H9 (cell line): ENCODE measurements around the gene AGPAT2. TPM values are rescaled to one million over a fixed set of nuclear protein-coding genes. Genes with fewer than 3 reads are reported as not detected.

Experiments used
- DNase-seq: peaks from one replicate; pipeline ENCODE4 v3.0.0-alpha.2; 2017
- H2AFZ ChIP-seq: one replicate; pipeline ENCODE4 v1.6.1; 2013; ENCODE audit warnings: mild to moderate bottlenecking, low read length, control low read depth, moderate library complexity
- H2AK5ac ChIP-seq: 2 replicates; pipeline ENCODE4 v1.6.1; 2013; ENCODE audit warnings: low read length, control low read depth, mixed read lengths; ENCODE audit not compliant: insufficient read length
- H2BK120ac ChIP-seq: one replicate; pipeline ENCODE4 v1.6.1; 2013; ENCODE audit warnings: low read depth, mild to moderate bottlenecking, low read length, control low read depth, inconsistent platforms; ENCODE audit not compliant: poor library complexity, severe bottlenecking
- H2BK12ac ChIP-seq: 2 replicates; pipeline ENCODE4 v1.6.1; 2013; ENCODE audit warnings: low read length, control low read depth, mixed read lengths, low read depth; ENCODE audit not compliant: insufficient read length
- H2BK15ac ChIP-seq: 2 replicates; pipeline ENCODE4 v1.6.1; 2013; ENCODE audit warnings: low read depth, low read length, control low read depth
- H2BK20ac ChIP-seq: one replicate; pipeline ENCODE4 v1.6.1; 2013; ENCODE audit warnings: low read depth, mild to moderate bottlenecking, low read length, control low read depth, inconsistent platforms; ENCODE audit not compliant: poor library complexity, severe bottlenecking
- H2BK5ac ChIP-seq: 2 replicates; pipeline ENCODE4 v1.6.1; 2013; ENCODE audit warnings: low read length, control low read depth, mixed read lengths; ENCODE audit not compliant: insufficient read length
- H3K14ac ChIP-seq: 2 replicates; pipeline ENCODE4 v1.6.1; 2013; ENCODE audit warnings: low read length, control low read depth; ENCODE audit not compliant: insufficient read depth
- H3K18ac ChIP-seq: 2 replicates; pipeline ENCODE4 v1.6.1; 2013; ENCODE audit warnings: low read depth, mild to moderate bottlenecking, mixed read lengths, low read length, control low read depth; ENCODE audit not compliant: insufficient read length
- H3K23ac ChIP-seq: 2 replicates; pipeline ENCODE4 v1.6.1; 2013; ENCODE audit warnings: low read length, control low read depth, mixed read lengths, low read depth; ENCODE audit not compliant: insufficient read length
- H3K23me2 ChIP-seq: 2 replicates; pipeline ENCODE4 v1.6.1; 2013; ENCODE audit warnings: low read depth, mild to moderate bottlenecking, mixed read lengths, low read length, control low read depth; ENCODE audit not compliant: insufficient read length, poor library complexity, severe bottlenecking
- H3K27ac ChIP-seq: 2 replicates; pipeline ENCODE4 v1.5.1; 2013; ENCODE audit warnings: low read length, control low read depth, mixed read lengths, low read depth; ENCODE audit not compliant: insufficient read length
- H3K27me3 ChIP-seq: 2 replicates; pipeline ENCODE4 v1.6.1; 2013; ENCODE audit warnings: low read length, control low read depth, inconsistent platforms; ENCODE audit not compliant: insufficient read depth
- H3K4ac ChIP-seq: 2 replicates; pipeline ENCODE4 v1.6.1; 2013; ENCODE audit warnings: low read depth, mild to moderate bottlenecking, control low read depth, inconsistent platforms, low read length, moderate library complexity
- H3K4me1 ChIP-seq: 2 replicates; pipeline ENCODE4 v1.6.1; 2013; ENCODE audit warnings: low read length, control low read depth, inconsistent platforms; ENCODE audit not compliant: insufficient read depth
- H3K4me2 ChIP-seq: 2 replicates; pipeline ENCODE4 v1.6.1; 2013; ENCODE audit warnings: low read length, control low read depth, mixed read lengths; ENCODE audit not compliant: insufficient read length, insufficient read depth
- H3K56ac ChIP-seq: 2 replicates; pipeline ENCODE4 v1.6.1; 2013; ENCODE audit warnings: low read depth, mild to moderate bottlenecking, mixed read lengths, low read length, control low read depth; ENCODE audit not compliant: insufficient read length
- H3K79me1 ChIP-seq: 2 replicates; pipeline ENCODE4 v1.6.1; 2013; ENCODE audit warnings: low read depth, mild to moderate bottlenecking, moderate library complexity, low read length, control low read depth, inconsistent platforms; ENCODE audit not compliant: insufficient read depth, poor library complexity, severe bottlenecking
- H3K79me2 ChIP-seq: 2 replicates; pipeline ENCODE4 v1.6.1; 2013; ENCODE audit warnings: low read length, control low read depth, inconsistent platforms; ENCODE audit not compliant: insufficient read depth
- H3K9ac ChIP-seq: 2 replicates; pipeline ENCODE4 v1.6.1; 2013; ENCODE audit warnings: low read length, control low read depth, mixed read lengths; ENCODE audit not compliant: insufficient read length; ENCODE audit errors: extremely low read depth
- H3K9me3 ChIP-seq: one replicate; pipeline ENCODE4 v1.6.1; 2013; ENCODE audit warnings: low read depth, low read length, inconsistent platforms; ENCODE audit not compliant: control insufficient read depth
- H3T11ph ChIP-seq: one replicate; pipeline ENCODE4 v1.6.1; 2013; ENCODE audit warnings: mild to moderate bottlenecking, low read length, control low read depth, inconsistent platforms
- H4K20me1 ChIP-seq: one replicate; pipeline ENCODE4 v1.6.1; 2013; ENCODE audit not compliant: control insufficient read depth, insufficient read length, insufficient read depth
- H4K5ac ChIP-seq: 2 replicates; pipeline ENCODE4 v1.6.1; 2013; ENCODE audit warnings: low read depth, mild to moderate bottlenecking, mixed read lengths, low read length, control low read depth; ENCODE audit not compliant: insufficient read length
- H4K8ac ChIP-seq: replicated peaks from 2 replicates; pipeline ENCODE4 v1.6.1; 2013; ENCODE audit warnings: low read length, control low read depth, mixed read lengths, low read depth; ENCODE audit not compliant: insufficient read length
- H4K91ac ChIP-seq: 2 replicates; pipeline ENCODE4 v1.6.1; 2013; ENCODE audit warnings: low read depth, mild to moderate bottlenecking, moderate library complexity, mixed read lengths, low read length, control low read depth; ENCODE audit not compliant: insufficient read length
- H3K27ac Mint-ChIP-seq, 3 experiments: 2 replicates in 2 of 3; 3 replicates in 1 of 3; pipeline ENCODE4 v1.8.0; 2020 to 2021; ENCODE audit warnings: mixed read lengths in 3 of 3, mild to moderate bottlenecking in 1 of 3, moderate library complexity in 1 of 3
- H3K27me3 Mint-ChIP-seq: 2 replicates; pipeline ENCODE4 v1.8.0; 2021; ENCODE audit warnings: low read depth, mild to moderate bottlenecking, moderate library complexity, mixed read lengths
- H3K36me3 Mint-ChIP-seq, 3 experiments: 2 replicates in 2 of 3; 3 replicates in 1 of 3; pipeline ENCODE4 v1.8.0; 2020 to 2021; ENCODE audit warnings: low read depth in 3 of 3, mixed read lengths in 3 of 3; ENCODE audit not compliant: insufficient read depth in 1 of 3
- H3K4me1 Mint-ChIP-seq, 2 experiments: 2 replicates each; pipeline ENCODE4 v1.8.0; 2020; ENCODE audit warnings: mixed read lengths in 2 of 2
- H3K4me3 Mint-ChIP-seq, 2 experiments: 2 replicates in 1 of 2; 3 replicates in 1 of 2; pipeline ENCODE4 v1.8.0; 2020 to 2021; ENCODE audit warnings: mild to moderate bottlenecking in 2 of 2, mixed read lengths in 2 of 2, moderate library complexity in 1 of 2
- H3K9me3 Mint-ChIP-seq, 2 experiments: 2 replicates in 1 of 2; 3 replicates in 1 of 2; pipeline ENCODE4 v1.8.0; 2020; ENCODE audit warnings: mild to moderate bottlenecking in 2 of 2, mixed read lengths in 2 of 2, moderate library complexity in 1 of 2
- WGBS: extraction: QIAGEN DNeasy Blood & Tissue Kit; methylation state at CpG from one replicate; pipeline ENCODE4 v1.1.7; 2013; ENCODE audit warnings: missing lambda C conversion rate, low lambda C conversion rate, mixed read lengths; ENCODE audit not compliant: insufficient read length; ENCODE audit errors: extremely low coverage; 5-methylcytosine and 5-hydroxymethylcytosine counted together
- total RNA-seq: library from RNA; stranded (reverse); gene quantifications from 2 replicates; pipeline ENCODE4 v1.2.1, GENCODE V29; 2021
- TF ChIP-seq, protein P1 (sequence below): fragments of 200-600 bp; sonication (generic); conservative IDR thresholded peaks from 3 replicates; pipeline ENCODE4 v1.8.0; 2021; ENCODE audit warnings: antibody characterized with exemption, mild to moderate bottlenecking

The AGPAT2 gene
- total RNA-seq, 1 experiment from 2014 or later, result 29.7 TPM

DNA sequence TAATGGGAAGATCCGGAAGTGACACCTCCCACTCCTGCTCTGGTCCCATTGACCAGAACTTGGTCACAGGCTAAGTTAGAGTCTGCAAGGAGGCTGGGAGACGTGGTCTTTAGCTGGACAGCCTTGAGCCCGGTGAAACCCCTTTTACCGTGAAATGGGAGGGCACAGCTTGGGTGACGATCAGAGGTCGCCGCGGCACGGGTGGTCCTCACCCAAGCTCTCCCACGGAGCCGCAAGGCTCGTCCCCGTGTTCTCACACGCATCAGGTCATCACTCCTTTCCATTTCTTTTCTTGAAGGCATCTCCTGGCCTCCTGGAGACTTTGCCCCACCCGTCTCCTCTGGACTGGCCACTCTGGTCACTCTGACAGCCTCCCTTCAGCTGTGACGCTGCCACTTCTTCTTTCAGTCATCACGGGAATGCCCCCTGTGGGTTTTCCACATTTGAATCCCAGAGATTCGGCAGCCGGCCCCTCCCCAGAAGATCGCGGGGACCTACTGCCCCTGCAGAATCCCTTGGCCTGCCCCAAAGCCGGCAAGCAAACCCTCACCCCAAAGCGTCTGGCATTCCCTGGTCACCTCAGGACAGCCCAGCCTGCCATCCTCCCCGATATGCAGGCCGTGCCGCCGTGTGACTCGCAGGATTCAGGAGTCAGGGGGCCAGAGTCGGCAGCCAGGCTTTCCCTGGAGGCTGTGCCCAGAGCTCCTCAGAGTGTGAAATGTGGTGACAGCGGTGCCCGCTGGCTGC is 43.5 kb downstream of the AGPAT2 start:
- H3K9ac ChIP-seq, result no peak overlapping the region

More for the DNA sequence above, 43.5 kb downstream of the AGPAT2 start:
- H3K27ac Mint-ChIP-seq, result no peak overlapping the region
- no peaks in the 10 kb centered on the region for H3K36me3 Mint-ChIP-seq
- Histone ChIP-seq H3K56ac (no peak overlapping the region), H4K8ac (no peak overlapping the region), H3K4me1 (no peaks in the 10 kb centered on the region), H4K20me1 (no peaks in the 10 kb centered on the region), H3K27ac (no peak overlapping the region), H3K14ac (no peak overlapping the region), H2BK120ac (no peak overlapping the region), H2BK12ac (no peak overlapping the region), H3K23me2 (no peaks in the 10 kb centered on the region), H2BK5ac (no peak overlapping the region), H2BK20ac (no peak overlapping the region), H3K4ac (no peak overlapping the region), H3K9me3 (no peaks in the 10 kb centered on the region), H2AK5ac (no peak overlapping the region), H3K18ac (no peak overlapping the region), H3K4me2 (no peak overlapping the region), H3K79me1 (no peaks in the 10 kb centered on the region), H2AFZ (no peak overlapping the region), H4K5ac (no peak overlapping the region), H3T11ph (no peak overlapping the region), H2BK15ac (no peak overlapping the region), H3K27me3 (no peaks in the 10 kb centered on the region), H3K23ac (no peak overlapping the region), H4K91ac (no peak overlapping the region), H3K79me2 (no peaks in the 10 kb centered on the region)
- peak overlapping the region in 1 of 2 experiments; percentile 20; a peak in 1 of 5 replicates for H3K4me3 Mint-ChIP-seq
- peaks cover 3 to 9% of the 10 kb centered on the region in 2 experiments; a peak in 3 of 4 replicates for H3K4me1 Mint-ChIP-seq
- DNase-seq, result no peak
- WGBS, result no CpG with 5 or more reads among the region's 31 CpGs
- TF ChIP-seq, protein P1, sequence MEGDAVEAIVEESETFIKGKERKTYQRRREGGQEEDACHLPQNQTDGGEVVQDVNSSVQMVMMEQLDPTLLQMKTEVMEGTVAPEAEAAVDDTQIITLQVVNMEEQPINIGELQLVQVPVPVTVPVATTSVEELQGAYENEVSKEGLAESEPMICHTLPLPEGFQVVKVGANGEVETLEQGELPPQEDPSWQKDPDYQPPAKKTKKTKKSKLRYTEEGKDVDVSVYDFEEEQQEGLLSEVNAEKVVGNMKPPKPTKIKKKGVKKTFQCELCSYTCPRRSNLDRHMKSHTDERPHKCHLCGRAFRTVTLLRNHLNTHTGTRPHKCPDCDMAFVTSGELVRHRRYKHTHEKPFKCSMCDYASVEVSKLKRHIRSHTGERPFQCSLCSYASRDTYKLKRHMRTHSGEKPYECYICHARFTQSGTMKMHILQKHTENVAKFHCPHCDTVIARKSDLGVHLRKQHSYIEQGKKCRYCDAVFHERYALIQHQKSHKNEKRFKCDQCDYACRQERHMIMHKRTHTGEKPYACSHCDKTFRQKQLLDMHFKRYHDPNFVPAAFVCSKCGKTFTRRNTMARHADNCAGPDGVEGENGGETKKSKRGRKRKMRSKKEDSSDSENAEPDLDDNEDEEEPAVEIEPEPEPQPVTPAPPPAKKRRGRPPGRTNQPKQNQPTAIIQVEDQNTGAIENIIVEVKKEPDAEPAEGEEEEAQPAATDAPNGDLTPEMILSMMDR, result no peak
- no peaks in the 10 kb centered on the region; a peak in 1 of 5 replicates for H3K9me3 Mint-ChIP-seq
- H3K27me3 Mint-ChIP-seq, result peaks cover 21% of the 10 kb centered on the region
